ENCODE data around the gene GRIP1.

Gene GRIP1

DNA sequence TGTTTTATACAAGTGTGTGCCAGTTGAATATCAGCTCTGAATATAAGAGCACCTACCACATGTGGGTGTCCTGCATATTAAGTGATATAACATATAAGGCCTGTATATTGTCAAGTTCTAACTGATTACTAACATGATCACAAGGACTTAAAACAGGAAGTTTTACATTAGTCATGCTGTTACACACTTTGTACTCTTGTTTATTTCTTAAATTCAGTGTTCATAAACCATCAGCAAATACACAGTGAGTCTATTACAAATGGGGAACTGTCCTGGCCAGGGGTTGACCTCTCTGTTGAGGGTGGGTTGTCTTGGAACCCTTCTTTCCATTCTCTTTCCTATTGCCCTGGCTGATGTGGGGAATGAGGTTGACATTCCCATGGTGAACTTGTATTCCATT lies 357.4 kb downstream of the GRIP1 start:
- H3K79me2 ChIP-seq (ENCODE audit: insufficient read depth, low read length) = no peaks in the 10 kb centered on the region
- H3K9me3 ChIP-seq (ENCODE audit: insufficient read depth, low read length) = no peaks in the 10 kb centered on the region
- no peak overlapping the region for H3K4me3 ChIP-seq (ENCODE audit: insufficient read depth, low read length, poor library complexity, severe bottlenecking)
- no peak overlapping the region for H3K4me2 ChIP-seq (ENCODE audit: low read depth, low read length, poor library complexity, severe bottlenecking)
- no peak overlapping the region for H3K9ac ChIP-seq (ENCODE audit: low read length)
- no peaks in the 10 kb centered on the region for H3K36me3 ChIP-seq (ENCODE audit: low read length)
- H3K27me3 ChIP-seq (ENCODE audit: low read length) = no peaks in the 10 kb centered on the region
- H3F3A ChIP-seq (ENCODE audit: insufficient read depth) = no peaks in the 10 kb centered on the region
- H4K20me1 ChIP-seq (ENCODE audit: low read depth, low read length) = no peaks in the 10 kb centered on the region
- H2AFZ ChIP-seq (ENCODE audit: low read depth, low read length, severe bottlenecking) = no peak overlapping the region
- H3K9me2 ChIP-seq (replicated peaks; ENCODE audit: insufficient read depth, low read length) = no peaks in the 10 kb centered on the region
- H3K27ac ChIP-seq (ENCODE audit: low read depth, low read length) = no peak overlapping the region
- no peak for TF ChIP-seq EZH2phosphoT487 (conservative IDR thresholded peaks at IDR 0.05; ENCODE audit: low read length)
- TF ChIP-seq, protein P1, sequence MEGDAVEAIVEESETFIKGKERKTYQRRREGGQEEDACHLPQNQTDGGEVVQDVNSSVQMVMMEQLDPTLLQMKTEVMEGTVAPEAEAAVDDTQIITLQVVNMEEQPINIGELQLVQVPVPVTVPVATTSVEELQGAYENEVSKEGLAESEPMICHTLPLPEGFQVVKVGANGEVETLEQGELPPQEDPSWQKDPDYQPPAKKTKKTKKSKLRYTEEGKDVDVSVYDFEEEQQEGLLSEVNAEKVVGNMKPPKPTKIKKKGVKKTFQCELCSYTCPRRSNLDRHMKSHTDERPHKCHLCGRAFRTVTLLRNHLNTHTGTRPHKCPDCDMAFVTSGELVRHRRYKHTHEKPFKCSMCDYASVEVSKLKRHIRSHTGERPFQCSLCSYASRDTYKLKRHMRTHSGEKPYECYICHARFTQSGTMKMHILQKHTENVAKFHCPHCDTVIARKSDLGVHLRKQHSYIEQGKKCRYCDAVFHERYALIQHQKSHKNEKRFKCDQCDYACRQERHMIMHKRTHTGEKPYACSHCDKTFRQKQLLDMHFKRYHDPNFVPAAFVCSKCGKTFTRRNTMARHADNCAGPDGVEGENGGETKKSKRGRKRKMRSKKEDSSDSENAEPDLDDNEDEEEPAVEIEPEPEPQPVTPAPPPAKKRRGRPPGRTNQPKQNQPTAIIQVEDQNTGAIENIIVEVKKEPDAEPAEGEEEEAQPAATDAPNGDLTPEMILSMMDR (IDR thresholded peaks at IDR 0.05; ENCODE audit: insufficient read depth, low read length, poor library complexity, severe bottlenecking) = no peak

DNA sequence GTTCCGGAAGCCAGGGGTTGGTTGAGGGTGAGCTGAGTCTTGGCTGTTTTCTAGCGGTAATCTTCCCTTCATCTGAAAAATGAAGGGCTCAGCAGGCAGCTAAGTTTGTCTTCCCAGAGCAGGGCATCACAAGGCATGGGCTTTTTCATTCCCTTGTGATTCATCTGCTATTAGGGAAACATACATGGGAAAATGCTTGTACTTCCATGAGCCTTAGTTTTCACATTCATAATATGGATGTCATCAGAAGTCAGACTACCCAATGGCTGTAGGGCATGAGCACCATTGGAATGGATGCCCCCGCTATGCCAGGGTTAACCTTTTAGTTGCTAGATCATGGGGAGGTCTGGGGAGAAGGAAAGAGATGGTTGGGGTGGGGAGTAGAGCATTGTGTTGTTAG lies 357.9 kb downstream of the GRIP1 start:
- H3K4me2 ChIP-seq (ENCODE audit: low read depth, low read length, poor library complexity, severe bottlenecking) = no peak overlapping the region
- H4K20me1 ChIP-seq (ENCODE audit: low read depth, low read length) = no peaks in the 10 kb centered on the region
- H3F3A ChIP-seq (ENCODE audit: insufficient read depth) = no peaks in the 10 kb centered on the region
- no peaks in the 10 kb centered on the region for H3K9me3 ChIP-seq (ENCODE audit: insufficient read depth, low read length)
- no peak overlapping the region for H2AFZ ChIP-seq (ENCODE audit: low read depth, low read length, severe bottlenecking)
- H3K79me2 ChIP-seq (ENCODE audit: insufficient read depth, low read length) = no peaks in the 10 kb centered on the region
- H3K27ac ChIP-seq (ENCODE audit: low read depth, low read length) = no peak overlapping the region
- H3K9ac ChIP-seq (ENCODE audit: low read length) = no peak overlapping the region
- no peaks in the 10 kb centered on the region for H3K27me3 ChIP-seq (ENCODE audit: low read length)
- no peaks in the 10 kb centered on the region for H3K9me2 ChIP-seq (replicated peaks; ENCODE audit: insufficient read depth, low read length)
- no peak for TF ChIP-seq EZH2phosphoT487 (conservative IDR thresholded peaks at IDR 0.05; ENCODE audit: low read length)
- TF ChIP-seq, protein P1 (IDR thresholded peaks at IDR 0.05; ENCODE audit: insufficient read depth, low read length, poor library complexity, severe bottlenecking) = no peak
- no peaks in the 10 kb centered on the region for H3K36me3 ChIP-seq (ENCODE audit: low read length)
- no peak overlapping the region for H3K4me3 ChIP-seq (ENCODE audit: insufficient read depth, low read length, poor library complexity, severe bottlenecking)

DNA sequence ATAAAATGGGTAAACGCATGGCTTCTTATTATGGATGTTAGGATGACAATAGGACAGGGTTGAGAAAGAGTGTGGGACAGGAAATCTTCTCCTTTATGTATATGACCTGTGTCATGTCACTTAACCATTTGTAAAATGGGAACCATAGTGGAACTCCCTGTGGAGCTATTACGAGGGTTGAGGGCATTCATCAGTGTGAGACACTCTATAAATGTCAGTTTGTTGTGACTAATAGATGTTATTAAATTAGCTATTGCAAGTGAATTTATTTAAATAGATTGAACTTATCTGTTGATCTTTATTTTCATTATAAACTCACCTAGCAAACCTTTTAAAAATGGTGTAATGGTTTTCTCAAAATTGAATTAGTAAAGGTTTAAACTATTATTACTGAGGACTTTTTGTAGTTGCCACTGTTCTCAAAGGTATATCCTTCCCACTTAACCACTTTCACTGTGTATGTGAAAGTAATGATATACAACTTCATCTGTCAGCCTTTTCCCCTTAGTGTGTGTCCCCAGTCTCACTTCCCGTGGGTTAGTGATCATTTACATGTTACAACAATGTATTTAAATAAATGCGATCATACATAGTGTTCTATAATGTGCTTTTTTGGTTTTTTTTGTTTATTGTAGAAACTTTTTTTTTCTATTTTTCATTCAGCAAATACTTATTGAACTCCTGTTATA lies 359.5 kb downstream of the GRIP1 start:
- H3K27ac ChIP-seq (ENCODE audit: low read depth, low read length) = no peak overlapping the region
- no peaks in the 10 kb centered on the region for H3K79me2 ChIP-seq (ENCODE audit: insufficient read depth, low read length)
- no peak overlapping the region for H3K9ac ChIP-seq (ENCODE audit: low read length)
- TF ChIP-seq, protein P1 (IDR thresholded peaks at IDR 0.05; ENCODE audit: insufficient read depth, low read length, poor library complexity, severe bottlenecking) = no peak
- TF ChIP-seq EZH2phosphoT487 (conservative IDR thresholded peaks at IDR 0.05; ENCODE audit: low read length) = no peak
- H4K20me1 ChIP-seq (ENCODE audit: low read depth, low read length) = no peaks in the 10 kb centered on the region
- H2AFZ ChIP-seq (ENCODE audit: low read depth, low read length, severe bottlenecking) = no peak overlapping the region
- H3K9me3 ChIP-seq (ENCODE audit: insufficient read depth, low read length) = no peaks in the 10 kb centered on the region
- no peaks in the 10 kb centered on the region for H3F3A ChIP-seq (ENCODE audit: insufficient read depth)
- no peak overlapping the region for H3K4me3 ChIP-seq (ENCODE audit: insufficient read depth, low read length, poor library complexity, severe bottlenecking)
- no peak overlapping the region for H3K4me2 ChIP-seq (ENCODE audit: low read depth, low read length, poor library complexity, severe bottlenecking)
- no peaks in the 10 kb centered on the region for H3K9me2 ChIP-seq (replicated peaks; ENCODE audit: insufficient read depth, low read length)
- H3K36me3 ChIP-seq (ENCODE audit: low read length) = no peaks in the 10 kb centered on the region
- H3K27me3 ChIP-seq (ENCODE audit: low read length) = no peaks in the 10 kb centered on the region

Measured in SU-DHL-6 (cell line).